Pancreas (tissue), 10 donors: ENCODE results near the gene CNOT2. TPM values are rescaled to one million over a fixed set of nuclear protein-coding genes. Genes with fewer than 3 reads are reported as not detected.
"Not testable (repeated sequence)": the region's sequence is repeated elsewhere in the genome, so short reads cannot be mapped to it uniquely, and the experiment has no call there.

ENCODE experiments used
- ATAC-seq, 4 donors: fragments of 200-7000 bp; cut with Tn5 transposase; one replicate each; pipeline versions ENCODE4 v1.8.0 to v1.9.1; 2020; ENCODE audit warnings: mild to moderate bottlenecking in 4 of 4, moderate library complexity in 4 of 4
- DNase-seq, 6 donors: peaks; one replicate each; pipeline ENCODE4 v3.0.0-alpha.2; 2020
- FAIRE-seq: peaks from 2 replicates; lab custom pipeline; 2012; peaks lifted over from hg19 to GRCh38; lab: Jason Lieb, UNC
- H3K27ac ChIP-seq, 4 donors: fragments of 200-600 bp; sonication (generic); 1 replicate in 3 of 4; 2 replicates in 1 of 4; pipeline versions ENCODE4 v1.5.0 to v1.8.0; 2020
- H3K27me3 ChIP-seq, 4 donors: fragments of 200-600 bp; one replicate each; pipeline ENCODE4 v1.8.0; 2021
- H3K36me3 ChIP-seq, 3 donors: fragments of 200-600 bp; sonication (generic) in 1 of 3; one replicate each; pipeline versions ENCODE4 v1.5.0 to v1.8.0; 2020 to 2021
- H3K4me1 ChIP-seq, 3 donors: fragments of 200-600 bp; one replicate each; pipeline ENCODE4 v1.8.0; 2021
- H3K4me3 ChIP-seq, 4 donors: fragments of 200-600 bp; sonication (generic) in 2 of 4; one replicate each; pipeline versions ENCODE4 v1.5.0 to v1.8.0; 2020 to 2021
- H3K9me3 ChIP-seq, 4 donors: fragments of 200-600 bp; one replicate each; pipeline ENCODE4 v1.8.0; 2021
- CTCF ChIP-seq, 4 donors: fragments of 200-600 bp; sonication (generic) in 3 of 4; IDR thresholded peaks; one replicate each; pipeline versions ENCODE4 v1.5.0 to v1.8.0; 2021; ENCODE audit warnings: antibody characterized with exemption in 4 of 4
- WGBS, 2 donors: extraction: QIAGEN DNeasy Blood & Tissue Kit; methylation state at CpG; one replicate each; pipeline ENCODE4 v1.1.7; 2013; 5-methylcytosine and 5-hydroxymethylcytosine counted together
- intact Hi-C, 3 donors: fragments of 100-400 bp; cut with DNase I; formaldehyde crosslinking; loops; one replicate each; pipeline versions ENCODE4 v1.11.1 to v1.14.2; 2022
- polyA plus RNA-seq, 2 donors: library from polyadenylated mRNA; stranded (reverse); fragments of 200-250 nt; gene quantifications; one replicate each; pipeline ENCODE4 v1.2.3, GENCODE V29; 2013
- total RNA-seq, 6 donors: library from RNA; stranded (reverse); fragmentation: NEBNext Ultra II Directional in 4 of 6; extraction: Animal tissue kit (Norgen Biotek cat#: 25700) in 4 of 6; gene quantifications; one replicate each; pipeline versions ENCODE4 v1.2.1 to v1.2.4, GENCODE V29; 2021 to 2023
- donor health status: healthy with polysubstance abuse.
- donor health status: DM: no; HTN: no; CAD: no; lungs with moderate emphysema.
- donor health status: DM: no; HTN: no; CAD: no.
- donor health status: control.
- donor health status: control.
- donor health status: Bipolar disorder and iron deficiency.
- donor health status: DM: yes; HTN: yes; CAD: no.
- donor health status: DM: no; HTN: no; CAD: no.
- donor health status: DM: no; HTN: no; CAD: no.
- donor health status: DM: yes; HTN: yes; CAD: no.

Gene CNOT2
- total and polyA plus RNA-seq, 8 donors = 15.0 to 44.0 (median 25.2) TPM

GRCh38 chr12:70383484-70383883, 140.3 kb downstream of the CNOT2 start:
- intact Hi-C loops = no loop called here
- 86 to 87% methylated on average over 4 of the region's 4 CpGs for WGBS, 2 donors
- no peaks in the 10 kb centered on the region for H3K4me1 ChIP-seq
- no peaks in the 10 kb centered on the region for H3K36me3 ChIP-seq
- DNase-seq (no peak), ATAC-seq (no peak), FAIRE-seq (no peak)
- no peak overlapping the region for H3K4me3 ChIP-seq
- no peak for TF ChIP-seq CTCF (IDR thresholded peaks at IDR 0.05)
- H3K9me3 ChIP-seq = no peaks in the 10 kb centered on the region
- H3K27me3 ChIP-seq = no peaks in the 10 kb centered on the region
- no peak overlapping the region for H3K27ac ChIP-seq

GRCh38 chr12:70383886-70384285, 140.7 kb downstream of the CNOT2 start:
- ATAC-seq = no peak
- WGBS, 2 donors = 73 to 74% methylated on average over 3 of the region's 3 CpGs

GRCh38 chr12:70386771-70387170, 143.5 kb downstream of the CNOT2 start:
- H3K9me3 ChIP-seq = no peaks in the 10 kb centered on the region
- 83 to 92% methylated on average over 1 of the region's 1 CpG for WGBS, 2 donors
- no peak for DNase-seq
- H3K36me3 ChIP-seq = no peaks in the 10 kb centered on the region
- H3K27ac ChIP-seq = no peak overlapping the region
- ATAC-seq = no peak
- H3K4me1 ChIP-seq = no peaks in the 10 kb centered on the region
- FAIRE-seq = no peak
- TF ChIP-seq CTCF (IDR thresholded peaks at IDR 0.05) = no peak
- no peak overlapping the region for H3K4me3 ChIP-seq
- intact Hi-C loops = no loop called here
- H3K27me3 ChIP-seq = no peaks in the 10 kb centered on the region

More at GRCh38 chr12:70383886-70384285, 140.7 kb downstream of the CNOT2 start:
- H3K36me3 ChIP-seq = no peaks in the 10 kb centered on the region
- no peaks in the 10 kb centered on the region for H3K9me3 ChIP-seq
- H3K4me1 ChIP-seq = no peaks in the 10 kb centered on the region
- H3K27me3 ChIP-seq = no peaks in the 10 kb centered on the region
- TF ChIP-seq CTCF (IDR thresholded peaks at IDR 0.05) = no peak
- intact Hi-C loops = no loop called here
- no peak for FAIRE-seq
- no peak overlapping the region for H3K27ac ChIP-seq
- no peak overlapping the region for H3K4me3 ChIP-seq
- no peak for DNase-seq

- H3K27ac ChIP-seq = no peak overlapping the region
- H3K36me3 ChIP-seq = no peaks in the 10 kb centered on the region
- no peak for TF ChIP-seq CTCF (IDR thresholded peaks at IDR 0.05)
- ATAC-seq (no peak), DNase-seq (no peak), FAIRE-seq (no peak)
- no peaks in the 10 kb centered on the region for H3K9me3 ChIP-seq
- no peak overlapping the region for H3K4me3 ChIP-seq
- intact Hi-C loops = no loop called here
- H3K27me3 ChIP-seq = no peaks in the 10 kb centered on the region
- 59 to 70% methylated on average over 2 of the region's 2 CpGs for WGBS, 2 donors
- H3K4me1 ChIP-seq = no peaks in the 10 kb centered on the region
Observed at GRCh38 chr12:70389678-70390077, 146.4 kb downstream of the CNOT2 start.

GRCh38 chr12:70392631-70393030, 149.4 kb downstream of the CNOT2 start:
- H3K36me3 ChIP-seq, H3K4me3 ChIP-seq, intact Hi-C loops, DNase-seq, H3K27ac ChIP-seq, ATAC-seq, H3K4me1 ChIP-seq, H3K9me3 ChIP-seq, FAIRE-seq, H3K27me3 ChIP-seq: not testable (repeated sequence)
- WGBS, 2 donors = 19 to 33% methylated on average over 1 of the region's 1 CpG
